Activated CD4-positive, alpha-beta T cell treated with anti-CD3 and anti-CD28 coated beads for 36 hours (primary cell): ENCODE measurements around the gene CORO1C. TPM values are rescaled to one million over a fixed set of nuclear protein-coding genes. Genes with fewer than 3 reads are reported as not detected.

ENCODE experiments used
- ATAC-seq: fragments of 200-7000 bp; cut with Tn5 transposase; one replicate; pipeline ENCODE4 v1.10.0; 2021; ENCODE audit warnings: mild to moderate bottlenecking, moderate library complexity
- CTCF ChIA-PET: fragments of 350-600 bp; sonication (Branson Sonifier 250); formaldehyde crosslinking; loops from one replicate; lab custom pipeline; 2021; ENCODE audit warnings: antibody characterized with exemption; lab: Charles Lee
- POLR2A ChIA-PET: fragments of 350-600 bp; sonication (Branson Sonifier 250); formaldehyde crosslinking; loops from one replicate; lab custom pipeline; 2021; ENCODE audit warnings: antibody characterized with exemption, inconsistent platforms; lab: Charles Lee
- DNase-seq: peaks from one replicate; pipeline ENCODE4 v3.0.0-alpha.2; 2020
- H3K27ac Mint-ChIP-seq: one replicate; pipeline ENCODE4 v1.8.0; 2021; ENCODE audit warnings: mixed read lengths
- H3K27me3 Mint-ChIP-seq: one replicate; pipeline ENCODE4 v1.8.0; 2021; ENCODE audit warnings: mixed read lengths
- H3K36me3 Mint-ChIP-seq: one replicate; pipeline ENCODE4 v1.8.0; 2021; ENCODE audit warnings: low read depth, mixed read lengths
- H3K4me1 Mint-ChIP-seq: one replicate; pipeline ENCODE4 v1.8.0; 2021; ENCODE audit warnings: mixed read lengths
- H3K4me3 Mint-ChIP-seq: one replicate; pipeline ENCODE4 v1.8.0; 2021; ENCODE audit warnings: mild to moderate bottlenecking, moderate library complexity, mixed read lengths
- H3K9me3 Mint-ChIP-seq: one replicate; pipeline ENCODE4 v1.8.0; 2021; ENCODE audit warnings: low read depth, mixed read lengths
- intact Hi-C, 2 experiments: fragments of 100-400 bp; cut with DNase I in 1 of 2; cut with micrococcal nuclease in 1 of 2; formaldehyde crosslinking; loops; one replicate each; pipeline versions ENCODE4 v1.14.2 to v1.15.1; 2022 to 2024; cut with DNase I, micrococcal nuclease
- microRNA-seq: library from miRNA; unstranded; fragments of <30 nt; microRNA quantifications from one replicate; pipeline ENCODE4 v1.2.0, GENCODE V29; 2021; ENCODE audit warnings: borderline replicate concordance
- total RNA-seq, 2 experiments: library from RNA; stranded (reverse); gene quantifications; one replicate each; pipeline ENCODE4 v1.2.3, GENCODE V29; 2021

Gene CORO1C
- total RNA-seq, 2 experiments from 2014 or later: 83.5 to 90.8 TPM

DNA sequence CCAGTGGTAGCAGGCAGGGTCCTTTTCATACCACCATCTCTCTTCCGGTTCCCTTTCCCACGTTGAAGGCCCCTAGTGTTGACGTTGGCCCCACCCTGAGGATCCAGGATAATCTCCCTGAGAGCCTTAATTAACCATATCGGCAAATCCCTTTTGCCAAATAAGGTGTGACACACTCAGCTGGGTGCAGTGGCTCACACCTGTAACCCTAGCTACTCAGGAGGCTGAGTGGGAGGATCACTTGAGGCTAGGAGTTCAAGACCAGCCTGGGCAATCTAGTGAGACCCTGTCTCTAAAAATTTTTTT lies 130.7 kb downstream of the CORO1C start:
- H3K27ac Mint-ChIP-seq: no peak overlapping the region
- H3K4me1 Mint-ChIP-seq: no peaks in the 10 kb centered on the region
- ChIA-PET CTCF (interaction anchor here (0.6 to 1.4 kb wide), 4 partner anchors 25 to 203 kb away, joined by 3 read pairs; partner anchors contain the start of gene ISCU), POLR2A (no interaction called here)
- H3K36me3 Mint-ChIP-seq: no peaks in the 10 kb centered on the region
- no peak overlapping the region for H3K4me3 Mint-ChIP-seq
- intact Hi-C loops: no loop called here
- ATAC-seq (no peak), DNase-seq (no peak)
- no peaks in the 10 kb centered on the region for H3K9me3 Mint-ChIP-seq
- no peaks in the 10 kb centered on the region for H3K27me3 Mint-ChIP-seq

DNA sequence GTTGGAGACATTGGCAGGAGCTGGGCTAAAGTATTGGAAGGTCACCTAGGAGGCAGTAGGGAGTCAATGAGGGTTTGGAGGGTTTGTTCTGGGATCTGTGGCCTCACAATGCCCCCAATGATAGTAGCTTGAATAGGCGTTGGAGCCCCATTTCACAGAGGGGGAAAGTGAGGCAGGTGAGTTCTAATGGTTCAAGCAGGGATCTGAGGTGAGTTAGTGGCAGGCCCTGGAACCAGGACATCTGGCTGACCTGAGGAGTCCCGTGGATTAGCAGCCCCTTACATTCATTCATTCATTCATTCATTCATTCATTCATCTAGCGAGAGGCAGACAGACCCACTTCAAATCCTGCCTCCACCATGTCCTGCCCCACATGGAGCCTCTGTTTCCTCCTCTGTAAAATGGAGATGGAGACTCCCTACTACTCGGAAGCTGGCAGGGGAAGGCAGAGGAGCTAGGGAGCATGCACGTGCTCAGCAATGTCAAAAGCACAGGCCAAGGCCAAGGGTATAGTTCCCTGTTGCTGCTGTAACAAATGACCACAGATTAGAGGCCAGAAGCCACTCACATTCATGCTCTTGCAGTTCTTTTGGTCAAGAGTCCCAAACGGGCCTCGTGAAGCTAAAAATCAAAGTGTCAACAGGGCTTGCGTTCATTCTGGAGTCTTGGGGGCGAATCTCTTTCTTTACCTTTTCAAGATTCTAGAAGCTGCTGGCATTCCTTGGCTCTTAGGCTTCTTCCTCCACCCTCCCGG lies 131.2 kb downstream of the CORO1C start:
- no peaks in the 10 kb centered on the region for H3K4me1 Mint-ChIP-seq
- ChIA-PET POLR2A (no interaction called here), CTCF (interaction anchor here (0.6 to 1.4 kb wide), 4 partner anchors 24 to 204 kb away, joined by 3 read pairs; partner anchors contain the start of gene ISCU)
- H3K9me3 Mint-ChIP-seq: no peaks in the 10 kb centered on the region
- no peak overlapping the region for H3K27ac Mint-ChIP-seq
- no peak for ATAC-seq
- no peaks in the 10 kb centered on the region for H3K36me3 Mint-ChIP-seq
- H3K4me3 Mint-ChIP-seq: no peak overlapping the region
- intact Hi-C loops: no loop called here
- DNase-seq: no peak
- no peaks in the 10 kb centered on the region for H3K27me3 Mint-ChIP-seq

DNA sequence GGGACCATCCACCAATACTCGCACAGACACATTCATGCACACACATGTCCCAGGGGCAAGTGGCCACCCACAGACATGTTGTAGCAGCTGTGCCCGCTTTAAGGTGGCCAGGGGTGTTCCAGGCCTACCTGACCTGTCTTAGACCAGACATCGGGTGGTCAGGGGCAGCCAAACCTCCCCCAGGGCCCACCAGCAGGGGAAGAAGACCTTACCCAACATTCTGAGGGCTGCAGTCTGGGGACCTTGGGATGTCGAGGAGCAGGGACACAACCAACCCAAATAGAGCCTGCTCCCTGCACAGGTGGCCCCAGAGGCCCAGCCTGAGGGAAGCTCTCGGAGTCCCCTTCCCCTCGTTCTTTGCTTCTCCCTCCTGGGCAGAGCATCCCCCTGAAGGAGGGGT lies 131.8 kb downstream of the CORO1C start:
- no peaks in the 10 kb centered on the region for H3K4me1 Mint-ChIP-seq
- DNase-seq: no peak
- no peaks in the 10 kb centered on the region for H3K36me3 Mint-ChIP-seq
- ATAC-seq: no peak
- H3K9me3 Mint-ChIP-seq: no peaks in the 10 kb centered on the region
- POLR2A ChIA-PET: no interaction called here
- CTCF ChIA-PET: interaction anchor here (1.2 kb wide), 1 partner anchor 37 kb away, joined by 3 read pairs; the partner anchor contains the start of gene ISCU
- intact Hi-C loops: no loop called here
- H3K4me3 Mint-ChIP-seq: no peak overlapping the region
- no peaks in the 10 kb centered on the region for H3K27me3 Mint-ChIP-seq
- H3K27ac Mint-ChIP-seq: no peak overlapping the region

DNA sequence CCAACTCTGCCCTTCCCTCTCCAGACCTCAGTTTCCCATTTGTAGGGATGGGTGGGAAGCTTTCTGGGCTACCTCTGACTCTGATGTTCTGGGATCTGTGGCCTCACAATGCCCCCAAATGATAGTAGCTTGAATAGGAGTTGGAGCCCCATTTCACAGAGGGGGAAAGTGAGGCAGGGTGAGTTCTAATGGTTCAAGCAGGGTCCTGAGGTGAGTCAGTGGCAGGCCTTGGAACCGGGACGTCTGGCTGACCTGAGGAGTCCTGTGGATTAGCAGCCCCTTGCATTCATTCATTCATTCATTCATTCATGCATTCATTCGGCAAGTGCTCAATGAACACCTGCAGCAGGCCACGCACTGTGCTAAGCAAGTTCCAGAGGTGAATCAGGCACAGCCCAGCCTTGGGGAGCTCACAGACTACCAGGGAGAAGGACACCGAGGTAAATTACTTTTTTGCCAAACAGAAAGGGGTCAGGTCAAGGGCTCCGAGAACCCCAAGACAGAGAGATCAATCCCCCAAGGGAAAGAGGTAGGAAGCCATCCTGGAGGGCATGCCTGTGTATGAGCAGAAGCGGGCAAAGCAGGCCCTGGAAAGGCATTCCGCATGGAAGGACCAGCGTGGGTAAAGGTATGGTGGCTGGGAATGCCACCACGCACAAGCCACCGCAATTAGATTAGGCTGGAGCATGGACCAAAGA lies 132.6 kb downstream of the CORO1C start:
- intact Hi-C loops: no loop called here
- Mint-ChIP-seq H3K4me1 (no peaks in the 10 kb centered on the region), H3K4me3 (no peak overlapping the region), H3K27me3 (no peaks in the 10 kb centered on the region), H3K36me3 (no peaks in the 10 kb centered on the region), H3K27ac (no peak overlapping the region), H3K9me3 (no peaks in the 10 kb centered on the region)
- POLR2A ChIA-PET: no interaction called here
- CTCF ChIA-PET: interaction anchor here (0.6 kb wide), 1 partner anchor 13 kb away, joined by 3 read pairs; no protein-coding TSS in a partner anchor
- ATAC-seq (no peak), DNase-seq (no peak)

DNA sequence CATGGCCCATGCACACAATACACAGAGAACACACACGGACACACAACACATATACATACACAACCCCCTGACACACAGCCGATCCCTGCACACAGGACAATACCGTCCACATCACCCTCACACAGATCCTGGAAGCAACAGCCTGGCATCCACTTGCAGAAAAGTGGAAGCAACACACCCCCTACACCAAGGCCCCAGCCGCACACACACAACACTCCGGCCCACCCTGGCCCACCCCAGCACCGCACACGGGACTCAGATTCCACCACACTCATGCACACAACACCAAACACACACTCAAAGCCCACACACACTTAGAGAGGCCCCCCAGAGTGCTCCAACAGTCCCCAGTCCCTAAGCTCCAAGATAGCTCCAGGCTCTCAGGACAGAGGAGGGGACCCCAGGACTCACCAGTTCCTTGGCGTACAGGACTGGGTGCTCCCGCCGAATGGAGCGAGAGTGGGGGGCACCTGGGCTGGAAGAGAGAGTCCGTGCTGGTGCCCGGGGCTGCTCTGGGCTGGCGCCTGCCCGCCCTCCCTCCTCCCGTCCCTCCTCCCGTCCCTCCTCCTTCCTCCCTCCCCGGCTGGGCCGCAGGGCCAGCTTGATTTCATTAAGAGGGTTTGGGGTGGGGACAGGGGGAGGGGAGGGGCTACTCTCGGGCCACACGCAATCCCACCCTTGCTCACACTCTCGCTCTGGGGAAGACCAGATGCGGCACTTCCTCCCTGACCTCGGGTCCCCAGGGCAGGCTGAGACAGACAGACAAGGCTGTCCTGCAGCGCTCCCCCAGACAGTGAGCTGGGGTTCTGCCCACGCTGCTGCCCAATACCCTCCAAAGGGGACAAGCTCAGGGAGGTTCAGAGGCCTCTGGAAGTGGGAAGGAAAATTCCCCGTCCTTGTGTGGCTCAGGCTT lies 133.5 kb downstream of the CORO1C start, which contains the start of gene TMEM119:
TMEM119 (minus strand) TSS at position 526 of the 913 bp plus-strand sequence. CDS start 5,701 bp downstream, outside the sequence.
- intact Hi-C loops: no loop called here
- DNase-seq: no peak
- H3K9me3 Mint-ChIP-seq: no peaks in the 10 kb centered on the region
- no peaks in the 10 kb centered on the region for H3K4me1 Mint-ChIP-seq
- no peak within 1 kb of the TSS for H3K27ac Mint-ChIP-seq
- no peak for ATAC-seq
- H3K4me3 Mint-ChIP-seq: no peak within 1 kb of the TSS
- ChIA-PET POLR2A (no interaction called here), CTCF (interaction anchor here (0.6 kb wide), 1 partner anchor 14 kb away, joined by 3 read pairs; no protein-coding TSS in a partner anchor)
- no peaks in the 10 kb centered on the region for H3K27me3 Mint-ChIP-seq
- H3K36me3 Mint-ChIP-seq: no peaks in the 10 kb centered on the region

DNA sequence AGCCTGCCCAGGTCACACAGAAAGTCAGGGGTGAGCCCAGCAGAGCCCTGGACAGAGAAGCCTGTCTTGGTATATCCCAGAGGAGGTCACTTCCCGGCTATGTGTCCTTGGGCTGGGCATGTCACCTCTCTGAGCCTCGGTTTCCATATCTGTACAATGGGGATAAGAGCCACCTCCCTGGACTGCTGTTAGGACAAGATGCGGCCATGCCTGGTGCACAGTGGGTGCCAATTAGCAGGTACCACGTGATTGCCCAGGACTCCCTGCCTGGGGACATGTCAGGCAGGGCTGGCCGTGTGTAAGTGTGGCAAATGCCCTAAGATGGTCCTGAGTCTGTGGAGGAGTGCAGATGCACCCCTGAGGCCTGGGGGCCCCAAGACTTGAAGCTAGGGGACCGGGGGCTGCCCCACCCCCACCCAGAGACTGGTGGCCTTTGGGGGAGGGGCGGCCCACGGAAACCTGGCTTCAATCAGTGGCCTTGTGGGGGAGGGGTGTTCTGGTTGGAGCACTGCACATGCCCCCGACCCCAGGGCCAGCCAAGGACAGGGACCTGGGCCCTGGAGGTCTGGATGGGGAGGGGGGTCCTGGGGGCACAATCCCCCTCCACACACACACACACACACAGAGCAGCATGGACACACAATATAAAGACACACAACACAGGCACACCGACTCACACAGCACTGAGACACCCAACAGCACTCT lies 134.3 kb downstream of the CORO1C start:
- ATAC-seq: no peak
- Mint-ChIP-seq H3K4me3 (no peak overlapping the region), H3K4me1 (no peaks in the 10 kb centered on the region), H3K27ac (no peak overlapping the region), H3K9me3 (no peaks in the 10 kb centered on the region), H3K36me3 (no peaks in the 10 kb centered on the region), H3K27me3 (no peaks in the 10 kb centered on the region)
- POLR2A ChIA-PET: no interaction called here
- intact Hi-C loops: no loop called here
- CTCF ChIA-PET: interaction anchor here (0.6 to 0.7 kb wide), 2 partner anchors 364 to 496 kb away, joined by 3 to 4 read pairs; partner anchors contain the start of gene ALKBH2
- DNase-seq: no peak

DNA sequence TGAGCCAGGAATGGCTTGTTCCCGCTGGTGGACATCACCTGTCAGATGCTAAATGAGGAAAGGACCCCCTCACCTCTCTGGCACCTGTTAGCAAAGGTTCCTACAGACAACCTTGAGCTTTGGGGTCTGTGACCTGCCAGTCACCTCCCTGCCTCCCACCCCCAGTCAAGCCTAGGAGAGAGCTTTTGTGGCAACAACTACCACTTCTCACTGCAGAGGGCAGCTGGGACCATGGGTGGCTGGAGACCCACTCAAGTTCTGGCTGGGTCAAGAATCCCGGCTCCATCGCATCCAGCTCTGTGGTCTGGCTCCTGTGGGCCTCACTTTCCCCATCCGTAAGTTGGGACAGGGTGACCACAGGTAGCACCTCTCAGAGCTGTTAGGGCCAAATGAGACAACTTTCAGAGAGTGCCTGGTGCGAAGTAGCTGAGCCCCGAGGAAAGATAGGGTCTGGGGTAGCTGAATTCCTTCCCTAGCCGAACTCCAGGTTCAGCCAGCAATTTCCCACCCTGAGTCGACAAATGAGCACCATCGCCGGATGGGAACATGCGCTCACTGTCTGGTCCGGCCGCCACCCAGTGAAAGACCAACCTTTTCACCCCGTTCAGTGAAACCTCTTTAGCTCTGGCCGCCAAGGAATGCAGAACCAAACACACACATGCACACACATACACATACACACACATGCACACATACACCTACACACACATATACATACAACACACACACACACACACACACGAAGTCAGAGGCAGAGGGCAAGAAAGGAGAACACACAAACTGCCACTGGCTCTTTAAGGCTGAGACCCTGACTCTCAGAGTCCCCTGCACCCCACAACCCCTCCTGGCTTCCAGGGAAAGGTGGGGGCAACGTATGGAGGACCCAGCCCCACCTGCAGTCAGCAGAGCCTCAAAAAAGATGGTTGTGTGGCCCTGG lies 135.3 kb downstream of the CORO1C start:
- Mint-ChIP-seq H3K9me3 (no peaks in the 10 kb centered on the region), H3K27ac (no peak overlapping the region), H3K4me1 (no peaks in the 10 kb centered on the region), H3K27me3 (no peaks in the 10 kb centered on the region), H3K4me3 (no peak overlapping the region), H3K36me3 (no peaks in the 10 kb centered on the region)
- intact Hi-C loops: no loop called here
- ATAC-seq (no peak), DNase-seq (no peak)
- ChIA-PET CTCF (interaction anchor here (0.6 to 0.7 kb wide), 3 partner anchors 9 to 497 kb away, joined by 3 to 4 read pairs (median 3); partner anchors contain the start of gene ALKBH2), POLR2A (no interaction called here)

Small RNA genes within 50 kb of the gene (microRNA-seq; reads per million reads assigned to microRNA genes)
- not detected for gene MIR4496

Other genes with a start within 250 kb of the CORO1C start
- gene FICD, start 216.2 kb downstream of the CORO1C start, total RNA-seq: 1 to 10 TPM; 3.5 to 4.5 TPM
- gene SART3, start 170.3 kb downstream of the CORO1C start, total RNA-seq: 10 to 100 TPM; 69.3 to 87.1 TPM
- 10 to 100 TPM; 67.3 to 83.8 TPM for gene ISCU, start 168.9 kb downstream of the CORO1C start, total RNA-seq
- under 1 TPM; 0.21 to 0.28 TPM for gene TMEM119, start 133.4 kb downstream of the CORO1C start, total RNA-seq
- 10 to 100 TPM; 31.0 to 36.9 TPM for gene SELPLG, start 97.6 kb downstream of the CORO1C start, total RNA-seq
- gene SSH1, start 126.1 kb upstream of the CORO1C start, total RNA-seq: 10 to 100 TPM; 25.0 to 25.4 TPM
- not detected for gene DAO, start 148.6 kb upstream of the CORO1C start, total RNA-seq